Measurements from ENCODE around the gene NHS. TPM values are rescaled to one million over a fixed set of nuclear protein-coding genes. Genes with fewer than 3 reads are reported as not detected.
A peak's percentile ranks its signal among the peaks of the same experiment; 100 is the strongest.

NHS gene
- total RNA-seq, 1 experiment from 2014 or later: 0.23 TPM

GRCh38 chrX:17448188-17448587, 73.2 kb downstream of the NHS start:
- DNase-seq (ENCODE audit: low read depth): no peak

GRCh38 chrX:17449866-17450265, 74.9 kb downstream of the NHS start:
- no peak for DNase-seq (ENCODE audit: low read depth)

GRCh38 chrX:17453788-17454187, 78.8 kb downstream of the NHS start:
- no peak for DNase-seq (ENCODE audit: low read depth)

- DNase-seq (ENCODE audit: low read depth): no peak
Measured at GRCh38 chrX:17456526-17456925, 81.5 kb downstream of the NHS start.

- DNase-seq (ENCODE audit: low read depth): peak; percentile 27
Measured at GRCh38 chrX:17459008-17459611, 84.1 kb downstream of the NHS start.

GRCh38 chrX:17459661-17460060, 84.7 kb downstream of the NHS start:
- DNase-seq (ENCODE audit: low read depth): peak; percentile 64

- no peak for DNase-seq (ENCODE audit: low read depth)
Measured at GRCh38 chrX:17462881-17463280, 87.9 kb downstream of the NHS start.

- no peak for DNase-seq (ENCODE audit: low read depth)
Measured at GRCh38 chrX:17464194-17464593, 89.2 kb downstream of the NHS start.

- no peak for DNase-seq (ENCODE audit: low read depth)
Measured at GRCh38 chrX:17465201-17465600, 90.2 kb downstream of the NHS start.

- no peak for DNase-seq (ENCODE audit: low read depth)
Measured at GRCh38 chrX:17465802-17466201, 90.8 kb downstream of the NHS start.

- no peak for DNase-seq (ENCODE audit: low read depth)
Measured at GRCh38 chrX:17470136-17470535, 95.1 kb downstream of the NHS start.

- DNase-seq (ENCODE audit: low read depth): no peak
Measured at GRCh38 chrX:17471121-17471520, 96.1 kb downstream of the NHS start.

GRCh38 chrX:17471861-17472260, 96.9 kb downstream of the NHS start:
- no peak for DNase-seq (ENCODE audit: low read depth)

GRCh38 chrX:17472424-17472823, 97.4 kb downstream of the NHS start:
- DNase-seq (ENCODE audit: low read depth): no peak

- DNase-seq (ENCODE audit: low read depth): no peak
Measured at GRCh38 chrX:17473021-17473420, 98.0 kb downstream of the NHS start.

GRCh38 chrX:17474892-17475291, 99.9 kb downstream of the NHS start:
- DNase-seq (ENCODE audit: low read depth): peak; percentile 46

GRCh38 chrX:17475449-17476217, 100.6 kb downstream of the NHS start:
- no peak for DNase-seq (ENCODE audit: low read depth)

GRCh38 chrX:17476411-17476810, 101.4 kb downstream of the NHS start:
- DNase-seq (ENCODE audit: low read depth): no peak

- no peak for DNase-seq (ENCODE audit: low read depth)
Measured at GRCh38 chrX:17481086-17481485, 106.1 kb downstream of the NHS start.

- no peak for DNase-seq (ENCODE audit: low read depth)
Measured at GRCh38 chrX:17484592-17484991, 109.6 kb downstream of the NHS start.

- DNase-seq (ENCODE audit: low read depth): no peak
Measured at GRCh38 chrX:17485391-17485790, 110.4 kb downstream of the NHS start.

- DNase-seq (ENCODE audit: low read depth): no peak
Measured at GRCh38 chrX:17488036-17488435, 113.0 kb downstream of the NHS start.

GRCh38 chrX:17494216-17494615, 119.2 kb downstream of the NHS start:
- no peak for DNase-seq (ENCODE audit: low read depth)

Measured in LHCN-M2 (cell line).